MM.1S (cell line): ENCODE data around the gene SNX1.

Source experiments
- DNase-seq: peaks from one replicate; pipeline ENCODE4 v3.0.0-alpha.2; 2015
- H2AFZ ChIP-seq: fragments of 300-600 bp; sonication (generic); 2 replicates; pipeline ENCODE4 v1.6.0; 2016; ENCODE audit warnings: antibody characterized with exemption, low read length
- H3F3A ChIP-seq: fragments of 300-600 bp; sonication (generic); 2 replicates; pipeline ENCODE4 v1.6.1; 2016; ENCODE audit warnings: mild to moderate bottlenecking, antibody characterized with exemption, low read length, moderate library complexity, mixed read lengths; ENCODE audit not compliant: insufficient read depth
- H3K27ac ChIP-seq: fragments of 300-600 bp; sonication (generic); 2 replicates; pipeline ENCODE4 v1.5.1; 2016; ENCODE audit warnings: mild to moderate bottlenecking, low read length
- H3K27me3 ChIP-seq: fragments of 300-600 bp; sonication (generic); replicated peaks from 2 replicates; pipeline ENCODE4 v1.6.0; 2016; ENCODE audit warnings: low read length; ENCODE audit not compliant: insufficient read depth
- H3K36me3 ChIP-seq: fragments of 300-600 bp; sonication (generic); replicated peaks from 2 replicates; pipeline ENCODE4 v1.6.1; 2016; ENCODE audit warnings: mild to moderate bottlenecking, low read length, mixed read lengths; ENCODE audit not compliant: insufficient read depth
- H3K4me1 ChIP-seq: fragments of 300-600 bp; sonication (generic); 2 replicates; pipeline ENCODE4 v1.6.1; 2016; ENCODE audit warnings: low read length, mixed read lengths
- H3K4me2 ChIP-seq: fragments of 300-600 bp; sonication (generic); 2 replicates; pipeline ENCODE4 v1.6.0; 2016; ENCODE audit warnings: low read depth, low read length
- H3K4me3 ChIP-seq: fragments of 300-600 bp; sonication (generic); 2 replicates; pipeline ENCODE4 v1.5.1; 2016; ENCODE audit warnings: low read length, mixed read lengths
- H3K79me2 ChIP-seq: fragments of 300-600 bp; sonication (generic); 2 replicates; pipeline ENCODE4 v1.6.1; 2016; ENCODE audit warnings: mixed run types, low read length, mixed read lengths
- H3K9ac ChIP-seq: fragments of 300-600 bp; sonication (generic); 2 replicates; pipeline ENCODE4 v1.6.1; 2016; ENCODE audit warnings: low read length, mixed read lengths
- H3K9me2 ChIP-seq: fragments of 300-600 bp; sonication (generic); replicated peaks from 2 replicates; pipeline ENCODE4 v1.6.1; 2016; ENCODE audit warnings: mild to moderate bottlenecking, low read length, mixed read lengths; ENCODE audit not compliant: insufficient read depth
- H3K9me3 ChIP-seq: fragments of 300-600 bp; sonication (generic); replicated peaks from 2 replicates; pipeline ENCODE4 v1.6.1; 2016; ENCODE audit warnings: mild to moderate bottlenecking, low read length, mixed read lengths; ENCODE audit not compliant: insufficient read depth
- H4K20me1 ChIP-seq: fragments of 300-600 bp; sonication (generic); 2 replicates; pipeline ENCODE4 v1.6.1; 2016; ENCODE audit warnings: mild to moderate bottlenecking, low read length, moderate library complexity, mixed read lengths; ENCODE audit not compliant: insufficient read depth
- CTCF ChIP-seq: fragments of 300-600 bp; sonication (generic); IDR thresholded peaks from 2 replicates; pipeline ENCODE4 v1.5.1; 2016; ENCODE audit warnings: antibody characterized with exemption, low read length, mixed read lengths
- EZH2 ChIP-seq: fragments of 300-600 bp; sonication (generic); optimal IDR thresholded peaks from 2 replicates; pipeline ENCODE3; 2017; ENCODE audit warnings: low read depth, mild to moderate bottlenecking, antibody characterized with exemption, low read length, mixed read lengths
- EZH2phosphoT487 ChIP-seq: fragments of 300-600 bp; sonication (generic); IDR thresholded peaks from 2 replicates; pipeline ENCODE4 v1.6.1; 2018; ENCODE audit warnings: antibody characterized with exemption, low read length

Gene SNX1

GRCh38 chr15:64143276-64143675 is 47.5 kb downstream of the SNX1 start:
- no peaks in the 10 kb centered on the region for H3K79me2 ChIP-seq
- no peak for TF ChIP-seq EZH2phosphoT487
- TF ChIP-seq EZH2 = no peak
- TF ChIP-seq CTCF = no peak
- no peak for DNase-seq
- H3K36me3 ChIP-seq = no peaks in the 10 kb centered on the region
- H4K20me1 ChIP-seq = no peaks in the 10 kb centered on the region
- no peaks in the 10 kb centered on the region for H3K4me1 ChIP-seq
- H3K9ac ChIP-seq = no peak overlapping the region
- no peaks in the 10 kb centered on the region for H3F3A ChIP-seq
- H3K4me3 ChIP-seq = no peak overlapping the region
- no peaks in the 10 kb centered on the region for H3K9me2 ChIP-seq
- H3K4me2 ChIP-seq = no peak overlapping the region
- H3K9me3 ChIP-seq = no peaks in the 10 kb centered on the region
- H3K27me3 ChIP-seq = no peaks in the 10 kb centered on the region
- H2AFZ ChIP-seq = no peak overlapping the region
- H3K27ac ChIP-seq = no peak overlapping the region

- Histone ChIP-seq H3K4me2 (no peak overlapping the region), H3K9me2 (no peaks in the 10 kb centered on the region), H3K27ac (no peak overlapping the region), H3F3A (no peaks in the 10 kb centered on the region), H2AFZ (no peak overlapping the region), H3K36me3 (no peaks in the 10 kb centered on the region), H4K20me1 (no peaks in the 10 kb centered on the region), H3K9ac (no peak overlapping the region), H3K27me3 (no peaks in the 10 kb centered on the region), H3K4me1 (no peaks in the 10 kb centered on the region), H3K79me2 (no peaks in the 10 kb centered on the region), H3K9me3 (no peaks in the 10 kb centered on the region), H3K4me3 (no peak overlapping the region)
- no peak for TF ChIP-seq EZH2
- no peak for TF ChIP-seq EZH2phosphoT487
- no peak for TF ChIP-seq CTCF
- DNase-seq = no peak
Observed at GRCh38 chr15:64144192-64144564, 48.4 kb downstream of the SNX1 start.

GRCh38 chr15:64144565-64145281 is 48.9 kb downstream of the SNX1 start:
- TF ChIP-seq EZH2 = no peak
- TF ChIP-seq CTCF = no peak
- no peak for TF ChIP-seq EZH2phosphoT487
- no peak overlapping the region for H3K27ac ChIP-seq
- H4K20me1 ChIP-seq = no peaks in the 10 kb centered on the region
- H2AFZ ChIP-seq = no peak overlapping the region
- no peaks in the 10 kb centered on the region for H3K79me2 ChIP-seq
- DNase-seq = no peak
- H3K9me3 ChIP-seq = no peaks in the 10 kb centered on the region
- H3K27me3 ChIP-seq = no peaks in the 10 kb centered on the region
- no peaks in the 10 kb centered on the region for H3F3A ChIP-seq
- H3K36me3 ChIP-seq = no peaks in the 10 kb centered on the region
- H3K4me2 ChIP-seq = no peak overlapping the region
- H3K4me3 ChIP-seq = no peak overlapping the region
- H3K9ac ChIP-seq = no peak overlapping the region
- H3K9me2 ChIP-seq = no peaks in the 10 kb centered on the region
- no peaks in the 10 kb centered on the region for H3K4me1 ChIP-seq
